GM21447 (cell line): ENCODE measurements around the gene GALNT7.
A peak's percentile ranks its signal among the peaks of the same experiment; 100 is the strongest.

Experiments used
- ATAC-seq: cut with Tn5 transposase; IDR thresholded peaks from one replicate; pipeline ENCODE4 v1.9.1; 2021; ENCODE audit not compliant: unreplicated experiment

The GALNT7 gene

GRCh38 chr4:173231916-173232315 lies 63.3 kb downstream of the GALNT7 start:
- peak; percentile 76 for ATAC-seq

- ATAC-seq, result no peak
Observed at GRCh38 chr4:173233857-173234256, 65.2 kb downstream of the GALNT7 start.

GRCh38 chr4:173235050-173235449 lies 66.4 kb downstream of the GALNT7 start:
- no peak for ATAC-seq

GRCh38 chr4:173236301-173236700 lies 67.7 kb downstream of the GALNT7 start:
- no peak for ATAC-seq

- no peak for ATAC-seq
Observed at GRCh38 chr4:173237152-173237551, 68.5 kb downstream of the GALNT7 start.

GRCh38 chr4:173237762-173238161 lies 69.2 kb downstream of the GALNT7 start:
- no peak for ATAC-seq

- no peak for ATAC-seq
Observed at GRCh38 chr4:173240696-173241095, 72.1 kb downstream of the GALNT7 start.

GRCh38 chr4:173242466-173243250 lies 74.0 kb downstream of the GALNT7 start:
- no peak for ATAC-seq

- ATAC-seq, result no peak
Observed at GRCh38 chr4:173243321-173243720, 74.7 kb downstream of the GALNT7 start.

GRCh38 chr4:173243917-173244658 lies 75.5 kb downstream of the GALNT7 start:
- ATAC-seq, result peak; percentile 81

GRCh38 chr4:173245952-173246351 lies 77.3 kb downstream of the GALNT7 start:
- ATAC-seq, result no peak

- peak; percentile 51 for ATAC-seq
Observed at GRCh38 chr4:173246719-173247118, 78.1 kb downstream of the GALNT7 start.

GRCh38 chr4:173247321-173247720 lies 78.7 kb downstream of the GALNT7 start:
- no peak for ATAC-seq

- no peak for ATAC-seq
Observed at GRCh38 chr4:173248690-173249089, 80.1 kb downstream of the GALNT7 start.

- ATAC-seq, result peak; percentile 82
Observed at GRCh38 chr4:173252024-173252935, 83.7 kb downstream of the GALNT7 start.

- ATAC-seq, result no peak
Observed at GRCh38 chr4:173253561-173253960, 85.0 kb downstream of the GALNT7 start.

- ATAC-seq, result no peak
Observed at GRCh38 chr4:173254646-173255045, 86.0 kb downstream of the GALNT7 start.

GRCh38 chr4:173256825-173257224 lies 88.2 kb downstream of the GALNT7 start:
- no peak for ATAC-seq

GRCh38 chr4:173257732-173258717 lies 89.4 kb downstream of the GALNT7 start:
- ATAC-seq, result peak; percentile 85

- no peak for ATAC-seq
Observed at GRCh38 chr4:173258866-173259265, 90.3 kb downstream of the GALNT7 start.
